Left ventricle myocardium superior (tissue), 1 donor: ENCODE results near the gene GDF9. TPM values are rescaled to one million over a fixed set of nuclear protein-coding genes. Genes with fewer than 3 reads are reported as not detected.
A peak's percentile ranks its signal among the peaks of the same experiment; 100 is the strongest.

Experiments used
- ATAC-seq: fragments of 200-7000 bp; cut with Tn5 transposase; one replicate; pipeline ENCODE4 v1.9.1; 2020; ENCODE audit warnings: mild to moderate bottlenecking, moderate library complexity
- DNase-seq: peaks from one replicate; pipeline ENCODE4 v3.0.0-alpha.2; 2020
- intact Hi-C: fragments of 100-400 bp; cut with micrococcal nuclease; formaldehyde crosslinking; loops from one replicate; pipeline ENCODE4 v1.11.0; 2022
- total RNA-seq: library from RNA; stranded (reverse); fragmentation: NEBNext Ultra II Directional; extraction: Animal tissue kit (Norgen Biotek cat#: 25700); gene quantifications from one replicate; pipeline ENCODE4 v1.2.1, GENCODE V29; 2021
- donor health status: DM: no; HTN: yes; CAD: no; lungs with severe emphysema.

Gene GDF9
- total RNA-seq, 1 donor from 2014 or later = 0.30 TPM

DNA sequence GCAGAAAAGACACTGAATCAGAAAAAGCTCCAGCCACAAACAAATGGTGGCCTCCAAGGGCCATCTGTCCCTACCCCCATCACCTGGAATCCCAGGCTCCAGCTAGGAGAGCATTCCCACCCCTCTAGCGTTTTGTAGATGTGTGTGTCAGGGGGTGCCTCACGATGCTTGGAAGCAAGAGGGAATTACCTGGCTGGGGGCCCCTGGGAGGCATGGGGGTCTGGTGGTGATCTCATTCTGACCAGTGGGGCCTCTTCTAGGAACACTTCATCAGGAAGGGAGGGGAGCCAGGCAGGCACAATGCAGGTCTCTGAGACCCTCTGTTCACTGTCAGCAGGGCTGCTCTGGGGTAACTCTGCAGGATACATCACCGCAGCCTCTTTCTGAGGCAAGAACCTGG, 41.8 kb downstream of the GDF9 start:
- ATAC-seq = no peak
- intact Hi-C loops = no loop called here
- DNase-seq = no peak

DNA sequence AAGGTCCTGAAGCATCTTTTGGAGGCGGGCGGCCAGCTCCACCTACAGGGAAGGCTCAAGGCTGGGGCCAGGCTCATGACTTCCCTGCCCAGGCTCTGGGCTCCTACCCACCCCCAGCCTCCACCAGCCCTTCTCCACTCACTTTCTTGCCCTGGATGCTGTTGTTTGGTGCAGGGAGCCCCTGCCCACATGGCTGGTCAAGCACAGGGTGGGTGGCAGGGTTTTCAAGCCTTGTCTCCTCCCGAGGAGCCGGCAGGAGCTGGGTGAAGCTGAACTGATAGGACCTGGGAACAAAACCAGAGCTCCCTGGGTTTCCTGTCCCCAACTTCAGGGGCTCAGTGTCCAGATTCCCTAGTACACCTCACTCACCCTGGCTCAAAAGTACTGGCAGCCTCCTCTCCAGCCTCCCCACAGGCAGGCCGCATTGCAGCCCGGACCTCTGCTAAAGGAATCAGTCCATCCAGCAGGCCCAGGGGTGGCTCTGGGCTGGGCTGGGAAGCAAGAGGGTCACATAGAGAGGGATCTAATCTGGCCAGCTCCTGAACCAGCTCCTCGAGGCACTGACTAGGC, 42.7 kb downstream of the GDF9 start:
- DNase-seq (no peak), ATAC-seq (peak; percentile 24)
- intact Hi-C loops = no loop called here

DNA sequence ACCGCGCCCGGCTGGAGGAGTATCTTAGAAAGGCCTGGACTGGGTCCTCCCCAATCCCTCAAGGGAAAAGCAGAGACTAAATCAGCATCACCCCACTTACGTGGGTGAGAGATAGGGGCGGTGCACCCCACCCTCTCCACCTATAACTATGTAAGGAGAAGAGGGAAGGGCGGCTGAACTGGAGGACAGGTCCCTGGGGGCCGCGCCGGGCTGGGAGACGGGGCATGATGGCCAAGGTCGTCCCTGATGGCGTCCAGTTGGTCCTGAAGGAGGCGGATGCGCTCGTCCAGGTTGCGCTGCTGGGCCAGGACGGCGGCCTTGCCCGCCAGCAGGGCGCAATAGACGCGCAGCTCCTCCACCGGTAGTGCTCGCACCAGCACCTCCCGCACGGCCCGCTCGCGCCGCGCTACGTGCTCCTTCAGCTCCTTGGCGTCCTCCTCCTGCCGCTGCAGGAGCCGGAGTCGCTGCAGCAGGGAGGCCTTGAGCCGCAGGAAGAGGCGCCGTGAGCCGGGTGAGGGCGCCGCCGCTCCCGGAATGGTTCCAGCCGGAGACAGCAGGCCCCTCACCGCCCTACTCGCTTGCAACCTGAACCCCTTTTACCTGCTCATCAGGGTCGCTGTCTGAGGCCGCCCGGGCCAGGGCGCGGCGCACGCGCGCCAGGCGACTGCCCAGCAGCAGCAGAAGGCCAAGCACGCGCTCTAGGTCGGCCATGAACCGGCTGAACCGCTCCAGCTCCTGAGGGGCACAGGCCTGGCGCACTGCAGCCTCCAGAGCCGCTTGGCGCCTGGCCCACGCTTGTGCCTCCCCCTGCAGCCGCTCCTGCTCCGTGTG, 43.4 kb downstream of the GDF9 start:
- DNase-seq (peak; percentile 43), ATAC-seq (peak; percentile 29)
- intact Hi-C loops = no loop called here

DNA sequence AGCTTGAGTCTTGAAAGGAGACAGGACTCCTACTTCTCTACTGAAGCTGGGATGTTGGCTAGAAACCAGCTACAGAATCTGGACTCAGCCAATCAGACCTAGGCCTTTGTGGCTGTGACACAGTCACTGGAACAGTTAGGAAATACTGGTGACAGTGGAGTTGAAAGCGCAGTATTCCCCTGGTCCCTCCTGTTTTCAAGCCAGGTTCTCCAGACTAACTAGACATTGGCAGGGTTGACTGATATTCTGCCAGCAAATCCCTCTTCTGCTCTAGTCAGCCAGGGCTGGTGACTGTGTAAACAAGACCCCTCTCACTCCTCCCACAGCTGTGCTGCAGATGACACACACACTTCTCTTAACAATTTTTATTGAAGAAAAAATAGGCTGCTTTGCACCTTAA, 44.5 kb downstream of the GDF9 start:
- DNase-seq (no peak), ATAC-seq (peak; percentile 16)

DNA sequence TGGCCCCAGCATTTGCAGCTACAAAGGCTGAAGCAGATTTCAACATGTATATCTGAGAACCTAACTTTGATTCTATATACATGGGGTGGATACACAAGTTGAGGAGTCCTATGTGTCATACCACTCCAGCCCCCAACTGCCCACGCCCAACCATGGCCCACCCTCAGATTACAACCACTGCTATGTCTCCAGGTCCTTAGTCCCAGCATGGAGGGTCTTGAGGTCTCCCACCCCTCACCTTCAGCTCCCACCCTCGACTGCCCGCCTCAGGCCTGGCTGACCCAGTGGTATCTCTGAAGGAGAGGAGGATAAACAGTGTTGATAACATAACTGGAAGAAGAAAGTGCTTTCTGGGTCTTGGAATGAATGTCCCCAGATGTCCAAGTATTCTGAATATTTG, 44.9 kb downstream of the GDF9 start:
- ATAC-seq (no peak), DNase-seq (no peak)
- intact Hi-C loops = no loop called here

More for the DNA sequence above, 44.5 kb downstream of the GDF9 start:
- intact Hi-C loops = no loop called here

DNA sequence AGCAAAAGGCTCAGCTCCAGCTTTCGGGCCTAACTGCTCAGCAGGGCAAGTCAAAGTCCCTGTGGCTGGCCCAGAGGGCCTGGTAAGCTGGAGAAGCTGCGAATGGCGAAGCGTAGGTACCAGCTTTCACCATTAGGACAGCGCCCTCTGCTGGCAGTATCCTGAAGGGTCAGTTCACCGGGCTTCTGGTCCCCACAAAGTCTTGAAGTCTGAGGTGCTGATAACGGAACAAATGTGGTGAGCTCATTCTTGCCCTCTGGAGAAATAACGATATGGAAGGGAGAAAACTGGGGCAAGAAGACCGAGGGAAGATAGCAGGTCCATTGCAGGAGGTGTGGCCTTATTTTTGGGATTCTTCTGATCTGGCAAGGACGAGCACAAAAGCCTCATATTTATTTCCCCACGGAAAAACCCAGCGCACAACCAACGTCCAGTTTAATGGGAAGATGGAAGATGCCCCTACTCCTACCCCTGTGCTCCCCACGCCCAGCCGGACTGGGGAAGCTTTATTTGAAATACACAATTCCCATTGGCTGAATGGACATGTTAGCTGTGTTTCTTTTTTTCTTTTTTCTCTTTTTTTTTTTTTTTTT, 46.0 kb downstream of the GDF9 start:
- ATAC-seq = peak; percentile 85
- intact Hi-C loops = no loop called here
- peak; percentile 93 for DNase-seq

DNA sequence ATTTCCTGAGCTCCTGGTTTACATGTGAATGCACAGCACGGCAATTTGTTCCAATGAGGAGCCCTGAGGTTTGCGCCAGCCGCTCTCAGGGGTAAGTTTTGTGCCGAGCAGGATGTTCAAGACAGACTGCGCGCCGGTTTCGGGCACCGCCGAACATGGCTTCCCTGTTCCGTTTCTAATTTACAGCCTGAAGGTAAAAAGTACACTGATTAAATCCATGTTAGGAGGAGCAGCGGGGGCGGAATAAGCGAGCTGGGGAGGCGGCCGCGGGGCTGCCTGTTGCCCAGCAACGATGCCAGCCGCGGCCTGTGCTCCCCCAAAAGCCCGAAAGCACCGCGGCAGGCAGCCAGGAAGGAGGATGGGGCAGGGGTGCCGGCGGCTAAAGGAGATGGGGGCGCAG, 46.8 kb downstream of the GDF9 start:
- intact Hi-C loops = no loop called here
- no peak for DNase-seq
- ATAC-seq = no peak

DNA sequence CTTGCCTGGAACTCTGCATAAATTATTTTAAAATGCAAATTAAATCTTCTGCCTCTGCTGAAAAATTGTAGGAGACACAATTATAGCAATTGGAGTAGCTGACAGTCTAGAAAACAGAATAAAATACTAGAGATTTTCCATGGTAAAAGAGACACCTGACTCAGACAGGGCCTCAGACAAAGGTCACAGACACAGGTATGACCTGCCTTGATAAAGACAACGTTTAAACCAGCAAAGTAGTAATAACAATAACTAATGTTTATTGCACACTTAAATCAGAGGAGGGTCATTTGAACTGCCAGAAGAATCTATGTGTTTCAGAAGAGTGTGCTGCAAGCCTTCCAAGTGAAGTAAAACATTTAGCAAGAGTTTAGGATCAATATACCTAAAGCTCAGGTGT, 49.3 kb downstream of the GDF9 start:
- DNase-seq (no peak), ATAC-seq (no peak)
- intact Hi-C loops = no loop called here

DNA sequence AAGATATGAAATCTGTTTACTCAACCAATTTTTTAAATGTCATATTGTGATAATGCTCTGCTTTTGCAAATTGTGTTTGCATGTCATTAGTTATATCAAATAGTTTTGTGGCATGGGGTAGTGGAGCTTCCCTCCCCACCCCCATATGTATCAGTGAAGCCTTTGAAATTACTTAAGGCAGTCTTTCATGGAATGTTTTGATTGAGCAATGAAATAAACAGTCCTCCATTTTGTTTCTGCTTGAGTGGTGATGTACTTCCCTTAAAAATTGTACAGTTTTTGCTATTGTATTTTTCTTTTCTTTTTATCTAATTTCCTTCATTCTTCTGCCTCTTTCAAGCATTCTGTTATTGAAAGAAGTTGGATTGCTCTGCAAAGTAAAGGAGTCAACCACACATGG, 49.7 kb downstream of the GDF9 start:
- DNase-seq (no peak), ATAC-seq (no peak)
- intact Hi-C loops = no loop called here

DNA sequence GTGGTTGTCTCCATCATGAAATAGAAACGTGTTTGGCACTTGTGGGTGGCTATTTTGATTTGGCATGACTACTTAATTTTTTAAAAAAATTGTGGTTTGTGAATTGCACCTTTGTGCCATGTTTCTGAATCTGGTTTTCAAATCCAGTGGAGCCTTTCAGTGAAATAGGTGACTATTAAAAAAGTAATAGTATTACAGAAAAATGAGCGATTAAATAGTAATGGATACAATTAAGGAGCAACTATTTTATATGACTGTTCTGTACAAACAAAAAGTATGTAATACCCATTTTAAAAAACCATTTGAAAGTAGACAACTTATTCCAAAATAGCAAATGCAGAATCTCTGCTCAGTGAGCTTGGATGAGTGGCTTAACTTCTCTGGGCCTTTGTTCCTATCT, 50.2 kb downstream of the GDF9 start:
- ATAC-seq (no peak), DNase-seq (no peak)
- intact Hi-C loops = no loop called here

DNA sequence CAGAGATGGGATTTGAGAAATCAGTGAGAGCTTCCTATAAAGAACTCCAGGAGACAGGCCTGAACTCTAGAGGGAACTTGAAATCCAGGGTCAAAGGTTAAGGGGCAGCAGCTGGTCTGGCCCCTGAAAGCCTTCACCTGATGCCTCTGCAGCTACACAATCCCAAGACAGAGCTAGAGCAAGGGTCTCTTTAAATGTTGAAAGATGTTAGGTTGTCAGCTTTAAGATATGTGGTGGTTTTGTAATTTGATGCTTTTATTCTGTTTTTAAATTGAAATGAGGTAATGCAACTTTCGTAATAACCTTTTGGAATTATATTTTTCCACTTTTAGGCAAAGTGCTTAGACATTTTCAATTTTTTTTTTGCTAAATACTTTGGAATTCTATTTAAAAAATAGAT, 50.8 kb downstream of the GDF9 start:
- DNase-seq (no peak), ATAC-seq (no peak)
- intact Hi-C loops = no loop called here

DNA sequence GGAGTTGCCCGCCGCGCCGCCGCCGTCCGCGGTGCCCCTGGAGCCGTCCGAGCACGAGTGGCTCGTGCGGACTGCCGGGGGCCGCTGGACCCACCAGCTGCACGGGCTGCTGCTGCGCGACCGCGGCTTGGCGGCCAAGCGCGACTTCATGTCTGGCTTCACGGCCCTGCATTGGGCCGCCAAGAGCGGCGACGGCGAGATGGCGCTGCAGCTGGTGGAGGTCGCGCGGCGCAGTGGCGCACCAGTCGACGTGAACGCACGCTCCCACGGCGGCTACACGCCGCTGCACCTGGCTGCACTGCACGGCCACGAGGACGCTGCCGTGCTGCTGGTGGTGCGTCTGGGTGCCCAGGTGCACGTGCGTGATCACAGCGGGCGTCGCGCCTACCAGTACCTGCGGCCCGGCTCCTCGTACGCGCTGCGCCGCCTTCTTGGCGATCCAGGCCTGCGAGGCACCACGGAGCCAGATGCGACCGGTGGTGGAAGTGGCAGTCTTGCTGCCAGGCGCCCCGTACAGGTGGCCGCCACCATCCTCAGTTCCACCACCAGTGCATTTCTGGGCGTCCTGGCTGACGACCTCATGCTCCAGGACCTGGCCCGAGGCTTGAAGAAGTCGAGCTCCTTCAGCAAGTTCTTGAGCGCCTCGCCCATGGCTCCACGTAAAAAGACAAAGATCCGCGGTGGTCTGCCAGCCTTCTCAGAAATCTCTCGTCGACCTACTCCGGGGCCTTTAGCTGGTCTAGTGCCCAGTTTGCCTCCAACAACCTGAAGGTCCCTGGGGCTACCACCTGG, 51.6 kb downstream of the GDF9 start:
- DNase-seq (no peak), ATAC-seq (no peak)
- intact Hi-C loops = no loop called here

DNA sequence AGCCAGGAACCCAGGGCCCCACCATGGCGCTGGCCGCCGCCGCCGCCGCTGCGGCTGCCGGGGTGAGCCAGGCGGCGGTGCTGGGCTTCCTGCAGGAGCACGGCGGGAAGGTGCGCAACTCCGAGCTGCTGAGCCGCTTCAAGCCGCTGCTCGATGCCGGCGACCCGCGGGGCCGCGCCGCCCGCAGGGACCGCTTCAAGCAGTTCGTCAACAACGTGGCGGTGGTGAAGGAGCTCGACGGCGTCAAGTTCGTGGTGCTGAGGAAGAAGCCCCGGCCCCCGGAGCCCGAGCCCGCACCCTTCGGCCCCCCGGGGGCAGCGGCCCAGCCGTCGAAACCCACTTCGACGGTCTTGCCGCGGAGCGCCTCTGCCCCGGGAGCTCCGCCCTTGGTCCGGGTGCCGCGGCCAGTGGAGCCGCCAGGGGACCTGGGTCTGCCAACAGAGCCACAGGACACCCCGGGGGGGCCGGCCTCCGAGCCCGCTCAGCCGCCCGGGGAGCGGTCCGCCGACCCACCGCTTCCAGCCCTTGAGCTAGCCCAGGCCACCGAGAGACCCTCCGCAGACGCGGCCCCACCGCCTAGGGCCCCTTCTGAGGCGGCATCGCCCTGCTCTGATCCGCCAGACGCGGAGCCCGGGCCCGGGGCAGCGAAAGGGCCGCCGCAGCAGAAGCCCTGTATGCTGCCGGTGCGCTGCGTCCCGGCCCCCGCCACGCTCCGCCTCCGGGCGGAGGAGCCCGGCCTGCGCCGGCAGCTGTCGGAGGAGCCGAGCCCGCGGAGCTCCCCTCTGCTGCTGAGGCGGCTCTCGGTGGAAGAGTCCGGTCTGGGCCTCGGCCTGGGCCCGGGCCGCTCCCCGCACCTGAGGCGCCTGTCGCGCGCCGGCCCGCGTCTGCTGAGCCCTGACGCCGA, 52.4 kb downstream of the GDF9 start:
- DNase-seq (peak; percentile 48), ATAC-seq (peak; percentile 83)
- intact Hi-C loops = no loop called here

DNA sequence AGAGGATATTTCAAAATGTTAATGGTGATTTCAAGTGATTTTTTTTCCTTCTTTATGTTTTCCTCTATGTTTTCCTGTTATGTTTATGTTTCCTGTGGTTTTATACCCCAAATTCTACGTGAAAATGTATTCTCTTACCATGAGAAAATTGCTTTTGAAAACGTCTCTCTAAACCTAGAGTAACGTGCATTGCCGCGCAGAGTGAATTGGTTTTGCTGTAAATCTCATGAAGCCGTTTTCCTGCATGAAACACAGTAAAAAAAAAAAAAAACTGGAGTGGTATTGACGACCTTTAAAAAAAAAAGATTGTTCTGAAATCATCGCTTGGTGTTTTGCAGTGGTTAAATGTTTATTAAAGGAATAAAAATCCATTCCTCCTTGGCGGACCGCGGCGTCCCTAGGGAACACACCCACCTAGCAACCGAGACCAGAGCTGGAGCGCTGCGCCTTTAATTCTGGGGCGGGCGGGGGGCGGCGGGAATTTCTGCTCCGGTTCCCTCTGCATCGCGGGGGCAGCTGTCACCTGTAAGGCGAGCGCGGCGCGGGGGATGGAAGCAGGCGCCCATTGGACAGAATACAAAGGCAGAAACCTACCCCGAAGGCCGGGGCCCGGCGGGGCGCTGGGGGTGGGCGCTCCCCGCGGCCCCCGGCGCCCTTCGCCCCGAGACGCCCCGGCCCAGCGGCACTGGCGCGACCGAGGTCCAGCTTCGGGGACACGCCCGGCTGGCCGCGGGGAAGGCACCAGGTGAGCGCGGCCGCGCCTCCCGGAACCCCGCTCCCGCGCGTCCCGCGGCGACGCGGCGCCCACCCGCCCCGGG, 53.3 kb downstream of the GDF9 start, which contains the start of gene SOWAHA:
SOWAHA (plus strand) TSS at position 522 of the 818 bp plus-strand sequence. CDS start 320 bp downstream, outside the sequence.
- ATAC-seq (no peak), DNase-seq (no peak)
- intact Hi-C loops = no loop called here

DNA sequence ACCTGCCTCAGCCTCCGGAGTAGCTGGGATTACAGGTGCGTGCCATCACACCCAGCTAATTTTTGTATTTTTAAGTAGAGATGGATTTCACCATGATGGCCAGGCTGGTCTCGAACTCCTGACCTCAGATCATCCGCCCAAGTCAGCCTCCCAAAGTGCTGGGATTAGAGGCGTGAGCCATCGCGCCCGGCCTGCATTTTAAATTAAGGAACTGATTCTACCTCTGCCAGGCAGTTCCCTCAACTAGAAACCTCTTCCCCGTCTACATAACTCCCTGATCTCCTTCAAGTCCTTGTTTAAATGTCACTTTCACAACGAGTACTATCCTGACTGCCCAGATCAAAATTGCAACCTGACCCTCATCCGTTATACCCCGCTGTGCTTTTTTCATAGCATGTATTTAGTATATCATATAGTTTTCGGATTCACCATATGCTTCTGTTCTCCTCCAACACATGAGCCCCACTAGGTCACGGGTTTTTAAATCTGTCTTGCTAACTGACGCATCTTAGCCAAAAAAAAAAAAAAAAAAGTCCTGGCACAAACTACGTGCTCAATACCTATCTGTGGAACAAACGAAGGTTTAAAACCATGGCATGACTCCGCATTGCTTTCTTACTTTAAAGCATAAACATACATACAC, 54.0 kb downstream of the GDF9 start:
- no peak for DNase-seq
- no peak for ATAC-seq
- intact Hi-C loops = no loop called here
